ENCODE results near the gene SERINC5.

DNA sequence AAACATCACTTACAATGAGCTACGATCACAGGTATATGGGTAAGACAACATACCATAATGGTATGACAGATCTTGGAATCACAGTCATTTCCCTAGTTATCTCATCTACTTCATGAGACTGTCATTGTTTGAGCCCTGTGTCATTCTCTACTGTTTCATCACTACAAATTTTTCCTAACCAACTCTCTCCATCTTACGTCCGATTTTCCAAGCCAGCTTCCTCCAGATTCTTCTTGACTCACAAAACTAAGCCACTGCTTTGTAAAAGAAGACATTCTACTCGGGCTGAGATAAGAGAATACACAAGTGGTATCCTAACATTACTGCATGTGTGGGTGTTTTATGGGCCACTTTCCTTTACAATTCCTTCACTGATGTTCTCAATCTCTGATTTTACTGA is 49.6 kb downstream of the SERINC5 start:
- TF ChIP-seq, protein P1, sequence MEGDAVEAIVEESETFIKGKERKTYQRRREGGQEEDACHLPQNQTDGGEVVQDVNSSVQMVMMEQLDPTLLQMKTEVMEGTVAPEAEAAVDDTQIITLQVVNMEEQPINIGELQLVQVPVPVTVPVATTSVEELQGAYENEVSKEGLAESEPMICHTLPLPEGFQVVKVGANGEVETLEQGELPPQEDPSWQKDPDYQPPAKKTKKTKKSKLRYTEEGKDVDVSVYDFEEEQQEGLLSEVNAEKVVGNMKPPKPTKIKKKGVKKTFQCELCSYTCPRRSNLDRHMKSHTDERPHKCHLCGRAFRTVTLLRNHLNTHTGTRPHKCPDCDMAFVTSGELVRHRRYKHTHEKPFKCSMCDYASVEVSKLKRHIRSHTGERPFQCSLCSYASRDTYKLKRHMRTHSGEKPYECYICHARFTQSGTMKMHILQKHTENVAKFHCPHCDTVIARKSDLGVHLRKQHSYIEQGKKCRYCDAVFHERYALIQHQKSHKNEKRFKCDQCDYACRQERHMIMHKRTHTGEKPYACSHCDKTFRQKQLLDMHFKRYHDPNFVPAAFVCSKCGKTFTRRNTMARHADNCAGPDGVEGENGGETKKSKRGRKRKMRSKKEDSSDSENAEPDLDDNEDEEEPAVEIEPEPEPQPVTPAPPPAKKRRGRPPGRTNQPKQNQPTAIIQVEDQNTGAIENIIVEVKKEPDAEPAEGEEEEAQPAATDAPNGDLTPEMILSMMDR (IDR thresholded peaks at IDR 0.05; ENCODE audit: low read length), result no peak
- no peak for TF ChIP-seq EZH2 (optimal IDR thresholded peaks at IDR 0.05; ENCODE audit: low read depth, low read length)
- no peak for TF ChIP-seq EZH2phosphoT487 (IDR thresholded peaks at IDR 0.05; ENCODE audit: low read length)

Data from MM.1S (cell line).